Thymus (tissue), 14 donors: ENCODE results near the gene SHANK3. TPM values are rescaled to one million over a fixed set of nuclear protein-coding genes. Genes with fewer than 3 reads are reported as not detected.
A peak's percentile ranks its signal among the peaks of the same experiment; 100 is the strongest.

Experiments
- DNase-seq, 9 donors: peaks; one replicate each; pipeline ENCODE4 v3.0.0-alpha.2; 2013; ENCODE audit warnings: low spot score in 9 of 9, low read depth in 6 of 9, missing footprints in 1 of 9
- H3K27ac ChIP-seq, 2 donors: one replicate each; pipeline ENCODE4 v1.5.1; 2013; ENCODE audit warnings: control low read depth in 1 of 2, low read depth in 1 of 2, low read length in 1 of 2, mild to moderate bottlenecking in 1 of 2, moderate library complexity in 1 of 2
- H3K27me3 ChIP-seq, 2 donors: one replicate each; pipeline ENCODE4 v1.5.1; 2013; ENCODE audit warnings: low read length in 1 of 2; ENCODE audit not compliant: control insufficient read depth in 2 of 2, insufficient read depth in 1 of 2
- H3K36me3 ChIP-seq, 2 donors: one replicate each; pipeline ENCODE4 v1.5.1; 2013; ENCODE audit warnings: low read length in 1 of 2, mild to moderate bottlenecking in 1 of 2, moderate library complexity in 1 of 2; ENCODE audit not compliant: control insufficient read depth in 2 of 2, insufficient read depth in 2 of 2
- H3K4me1 ChIP-seq, 2 donors: one replicate each; pipeline ENCODE4 v1.5.1; 2013; ENCODE audit warnings: low read length in 2 of 2; ENCODE audit not compliant: control insufficient read depth in 2 of 2, insufficient read depth in 2 of 2
- H3K4me3 ChIP-seq, 2 donors: one replicate each; pipeline ENCODE4 v1.5.1; 2013; ENCODE audit warnings: low read length in 2 of 2, control low read depth in 1 of 2, mild to moderate bottlenecking in 1 of 2
- H3K9me3 ChIP-seq, 2 donors: one replicate each; pipeline ENCODE4 v1.5.1; 2013; ENCODE audit warnings: low read length in 1 of 2, mild to moderate bottlenecking in 1 of 2; ENCODE audit not compliant: control insufficient read depth in 2 of 2, insufficient read depth in 1 of 2
- WGBS: extraction: QIAGEN DNeasy Blood & Tissue Kit; methylation state at CpG from one replicate; pipeline ENCODE4 v1.1.7; 2013; 5-methylcytosine and 5-hydroxymethylcytosine counted together
- long read RNA-seq, 10 donors: transcript quantifications; one replicate each; lab custom pipeline, GENCODE V29; 2026
- polyA plus RNA-seq: library from polyadenylated mRNA; stranded (reverse); fragments of 200-250 nt; gene quantifications from one replicate; pipeline ENCODE4 v1.2.3, GENCODE V29; 2013
- total RNA-seq: library from RNA; stranded (reverse); fragments of 120-200 nt; gene quantifications from one replicate; pipeline ENCODE4 v1.2.4, GENCODE V29; 2013
- donor health status: healthy.

Gene SHANK3
- total RNA-seq (0.61 TPM), polyA plus RNA-seq (8.6 TPM)
- long read RNA-seq, donor 1: 0 reads
- long read RNA-seq, donor 2: 0 reads
- long read RNA-seq, donor 3: 0 reads
- long read RNA-seq, donor 4: 0 reads
- long read RNA-seq, donor 5: 0 reads
- long read RNA-seq, donor 6: 0 reads
- long read RNA-seq, donor 7: 0 reads
- long read RNA-seq, donor 8: 0 reads
- long read RNA-seq, donor 9: 0 reads
- long read RNA-seq, donor 10: 0 reads

GRCh38 chr22:50672471-50673230 lies at the start of gene SHANK3:
TSS of gene SHANK3 (plus strand) at chr22:50672823.
- H3K27ac ChIP-seq: peak within 1 kb of the TSS in 1 of 2 donors; percentile 31
- peaks cover 55 to 63% of the 10 kb centered on the region in 2 donors for H3K27me3 ChIP-seq
- H3K4me3 ChIP-seq: peak within 1 kb of the TSS; percentile 16 to 53
- no peaks in the 10 kb centered on the region for H3K36me3 ChIP-seq
- WGBS: 6% methylated on average over 23 of the region's 23 CpGs
- no peak for DNase-seq
- H3K9me3 ChIP-seq: peaks cover 8 to 10% of the 10 kb centered on the region in 2 donors
- H3K4me1 ChIP-seq: peaks cover 5 to 10% of the 10 kb centered on the region in 2 donors

DNA sequence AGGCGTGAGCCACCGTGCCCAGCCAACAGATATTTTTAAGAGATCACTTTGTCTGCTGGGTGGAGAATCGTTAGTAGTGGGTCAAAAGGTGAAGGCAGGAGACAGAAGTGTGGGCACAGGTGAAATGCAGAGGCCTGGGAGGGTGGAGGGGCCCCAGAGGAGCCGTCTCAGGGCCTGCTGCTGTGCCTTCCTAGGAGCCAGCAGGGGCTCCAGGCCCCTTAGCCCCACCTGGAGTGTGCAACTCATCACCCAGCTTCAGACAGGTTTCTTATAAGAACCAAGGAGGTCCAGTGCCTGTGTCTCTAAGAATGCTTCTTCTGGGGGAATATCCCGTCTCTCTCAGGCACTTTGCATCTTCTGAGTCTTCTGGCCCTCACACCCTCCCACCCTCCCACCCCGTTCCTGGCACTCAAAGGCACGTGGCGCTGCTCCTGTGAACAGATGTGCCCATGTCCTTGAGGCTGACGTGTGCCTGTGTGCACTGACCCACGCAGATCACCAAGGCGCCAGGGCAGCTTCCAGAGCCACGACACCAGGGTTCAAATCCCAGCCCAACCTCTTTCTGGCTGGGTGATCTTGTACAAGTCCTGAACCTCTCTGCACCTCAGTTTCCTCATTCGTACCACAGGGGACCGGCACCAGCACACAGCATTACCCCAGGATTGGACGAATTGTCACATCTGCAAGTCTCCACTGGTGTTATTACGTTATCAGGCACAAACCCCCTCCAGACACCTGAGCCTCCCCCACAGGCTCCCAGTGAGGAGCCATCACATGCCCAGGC lies 48.1 kb upstream of the SHANK3 start:
- peaks cover 23 to 55% of the 10 kb centered on the region in 2 donors for H3K4me1 ChIP-seq
- H3K27me3 ChIP-seq: peaks cover 0 to 3% of the 10 kb centered on the region in 2 donors
- no peaks in the 10 kb centered on the region for H3K9me3 ChIP-seq
- no peak overlapping the region for H3K4me3 ChIP-seq
- WGBS: 96% methylated on average over 16 of the region's 16 CpGs
- H3K27ac ChIP-seq: no peak overlapping the region
- peaks cover 0 to 19% of the 10 kb centered on the region in 2 donors for H3K36me3 ChIP-seq
- no peak for DNase-seq

DNA sequence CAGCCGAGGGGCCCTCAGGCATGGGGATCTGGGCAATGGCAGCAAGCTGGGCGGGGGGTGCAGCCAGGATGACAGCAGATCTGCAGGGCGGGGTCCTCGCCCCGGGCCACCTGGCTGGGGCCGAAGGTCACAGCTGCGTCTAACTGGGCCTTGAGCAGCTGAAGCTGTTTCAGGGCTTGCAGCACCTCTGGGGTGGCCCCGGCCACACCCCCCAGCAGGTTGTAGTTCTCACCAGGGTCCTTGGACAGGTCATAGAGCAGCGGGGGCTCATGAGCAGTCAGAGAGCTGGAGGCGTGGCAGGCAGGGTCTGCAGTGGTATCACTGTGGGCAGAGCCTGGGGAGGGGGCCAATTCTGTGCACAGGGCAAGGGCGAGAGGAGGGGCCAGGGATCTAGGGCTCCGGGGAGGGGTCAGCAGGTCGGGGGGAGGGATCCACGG lies 47.5 kb upstream of the SHANK3 start:
- Histone ChIP-seq H3K4me3 (no peak overlapping the region), H3K36me3 (peaks cover 0 to 19% of the 10 kb centered on the region in 2 donors), H3K4me1 (peaks cover 19 to 50% of the 10 kb centered on the region in 2 donors), H3K9me3 (no peaks in the 10 kb centered on the region), H3K27me3 (no peaks in the 10 kb centered on the region), H3K27ac (no peak overlapping the region)
- 96% methylated on average over 14 of the region's 14 CpGs for WGBS
- no peak for DNase-seq

- Histone ChIP-seq H3K9me3 (no peaks in the 10 kb centered on the region), H3K36me3 (peaks cover 0 to 19% of the 10 kb centered on the region in 2 donors), H3K4me1 (peaks cover 19 to 44% of the 10 kb centered on the region in 2 donors), H3K27me3 (no peaks in the 10 kb centered on the region), H3K4me3 (no peak overlapping the region), H3K27ac (no peak overlapping the region)
- no peak for DNase-seq
- WGBS: 97% methylated on average over 27 of the region's 27 CpGs
These were observed 46.9 kb upstream of the SHANK3 start for GRCh38 chr22:50625568-50626313.

DNA sequence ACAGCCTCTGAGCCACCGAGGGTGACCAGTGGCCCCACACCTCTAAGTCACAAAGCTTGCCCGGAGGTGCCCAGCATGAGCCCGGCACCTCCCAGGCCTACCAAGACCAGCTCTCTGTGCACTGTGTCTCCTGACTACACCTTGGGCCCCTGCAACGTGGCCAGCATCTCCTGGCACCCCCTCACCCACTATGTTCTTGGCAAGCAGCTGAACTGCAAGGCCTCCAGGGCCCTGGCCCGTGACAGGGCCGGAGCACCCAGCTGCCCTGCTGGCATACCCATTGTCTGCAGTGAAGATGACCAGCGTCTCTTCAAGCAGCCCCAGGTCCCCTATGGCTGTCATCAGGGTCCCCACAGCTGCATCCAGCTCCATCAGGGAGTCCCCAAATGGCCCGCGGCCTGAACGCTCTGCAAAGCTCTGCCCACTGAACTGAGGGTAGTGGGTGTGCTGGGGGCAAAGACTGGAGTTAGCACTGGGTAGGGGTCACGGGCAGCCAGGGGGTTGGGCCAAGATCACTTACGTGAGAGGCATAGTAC lies 46.2 kb upstream of the SHANK3 start:
- no peak overlapping the region for H3K4me3 ChIP-seq
- peaks cover 0 to 19% of the 10 kb centered on the region in 2 donors for H3K36me3 ChIP-seq
- H3K27ac ChIP-seq: no peak overlapping the region
- no peaks in the 10 kb centered on the region for H3K27me3 ChIP-seq
- H3K9me3 ChIP-seq: no peaks in the 10 kb centered on the region
- 96% methylated on average over 12 of the region's 12 CpGs for WGBS
- no peak for DNase-seq
- peaks cover 17 to 38% of the 10 kb centered on the region in 2 donors for H3K4me1 ChIP-seq

- Histone ChIP-seq H3K4me3 (peak overlapping the region; percentile 56 to 87), H3K4me1 (peaks cover 11 to 31% of the 10 kb centered on the region in 2 donors), H3K27me3 (no peaks in the 10 kb centered on the region), H3K9me3 (no peaks in the 10 kb centered on the region), H3K27ac (peak overlapping the region; percentile 53 to 78), H3K36me3 (peaks cover 0 to 19% of the 10 kb centered on the region in 2 donors)
- WGBS: 94% methylated on average over 42 of the region's 42 CpGs
- DNase-seq: no peak
These were observed 45.6 kb upstream of the SHANK3 start for GRCh38 chr22:50626850-50627641.

DNA sequence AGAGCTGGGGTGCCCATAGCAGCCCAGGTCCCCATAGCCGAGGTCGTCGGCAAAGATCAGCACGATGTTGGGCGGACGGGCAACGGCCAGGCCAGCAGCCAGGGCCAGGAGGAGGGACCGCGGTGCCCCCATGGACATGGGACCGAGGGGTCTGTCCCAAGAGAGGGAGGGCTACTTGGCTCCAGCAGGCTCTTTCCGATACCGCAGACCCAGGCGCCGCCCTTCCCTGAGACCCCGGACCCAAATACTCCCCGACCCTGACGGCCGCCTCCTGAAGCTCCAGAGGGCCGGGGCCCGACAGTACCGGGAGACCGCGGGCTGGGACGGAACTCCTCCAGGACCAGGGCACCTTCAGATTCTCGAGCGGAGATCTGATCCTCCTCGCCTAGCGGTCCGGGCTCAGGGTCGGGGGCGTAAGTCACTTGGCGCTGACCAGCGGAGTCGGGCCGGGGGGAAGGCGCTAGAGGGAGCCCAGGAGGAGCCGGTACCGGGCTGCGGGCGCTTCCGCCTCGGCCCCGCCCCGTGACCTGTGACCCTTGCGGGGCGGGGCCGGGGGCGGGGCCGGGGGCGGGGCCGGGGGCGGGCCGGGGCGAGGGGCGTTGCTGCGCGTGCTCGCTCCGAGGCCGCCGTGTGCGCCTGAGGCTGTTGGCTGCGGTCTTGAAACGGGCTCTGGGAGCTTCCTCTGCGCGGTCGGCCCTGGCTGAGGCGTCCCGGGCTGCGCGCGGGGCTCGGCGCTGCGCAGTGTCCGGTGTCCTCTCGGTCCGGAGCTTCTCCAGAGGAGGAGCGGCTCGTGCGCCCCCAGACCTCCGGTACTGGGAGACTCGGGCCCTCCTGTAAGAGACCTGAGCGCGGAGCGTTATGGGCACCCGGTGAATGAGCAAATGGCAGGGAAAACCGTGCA lies 44.7 kb upstream of the SHANK3 start, which contains the start of gene ARSA:
TSS of gene ARSA (minus strand) at position 511 of the 901 bp plus-strand sequence. CDS start at position 138, 373 bp downstream.
- DNase-seq: peak; percentile 37 to 84 (median 62)
- peak within 1 kb of the TSS; percentile 78 to 86 for H3K27ac ChIP-seq
- peaks cover 0 to 19% of the 10 kb centered on the region in 2 donors for H3K36me3 ChIP-seq
- peak within 1 kb of the TSS; percentile 56 to 87 for H3K4me3 ChIP-seq
- 17% methylated on average over 84 of the region's 88 CpGs for WGBS
- H3K4me1 ChIP-seq: peaks cover 6 to 23% of the 10 kb centered on the region in 2 donors
- H3K27me3 ChIP-seq: no peaks in the 10 kb centered on the region
- no peaks in the 10 kb centered on the region for H3K9me3 ChIP-seq
